ENCODE results near the gene LARGE1.

DNA sequence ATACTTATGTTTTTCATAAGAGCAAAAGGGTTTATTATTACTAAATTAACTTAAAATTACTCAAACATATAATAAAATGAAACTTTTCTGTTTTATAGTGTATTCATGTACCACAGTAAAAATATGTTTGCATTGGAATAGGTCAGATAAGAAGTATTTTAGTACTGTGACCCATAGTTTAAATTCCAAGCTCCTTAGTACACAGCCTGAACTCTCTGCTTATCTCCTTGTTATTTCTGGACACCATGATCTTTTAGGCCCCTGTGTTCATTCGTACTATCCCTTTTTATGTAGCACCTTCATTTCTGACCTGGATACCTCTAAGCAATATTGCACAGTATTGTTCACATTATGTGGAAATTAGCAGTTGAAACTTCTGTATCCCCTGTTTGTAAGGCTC is 565.3 kb downstream of the LARGE1 start:
- TF ChIP-seq CTCF (IDR thresholded peaks at IDR 0.05; ENCODE audit: low read length) (no peak), EZH2 (IDR thresholded peaks at IDR 0.05; ENCODE audit: borderline replicate concordance, low read length) (no peak)
